Measurements from ENCODE around the gene MRGPRG. TPM values are rescaled to one million over a fixed set of nuclear protein-coding genes. Genes with fewer than 3 reads are reported as not detected.

Gene MRGPRG
- total and polyA plus RNA-seq, 2 of the 8 experiments (the other 6 are each of a cell fraction or from before 2014, with no cell fraction given) = not detected

DNA sequence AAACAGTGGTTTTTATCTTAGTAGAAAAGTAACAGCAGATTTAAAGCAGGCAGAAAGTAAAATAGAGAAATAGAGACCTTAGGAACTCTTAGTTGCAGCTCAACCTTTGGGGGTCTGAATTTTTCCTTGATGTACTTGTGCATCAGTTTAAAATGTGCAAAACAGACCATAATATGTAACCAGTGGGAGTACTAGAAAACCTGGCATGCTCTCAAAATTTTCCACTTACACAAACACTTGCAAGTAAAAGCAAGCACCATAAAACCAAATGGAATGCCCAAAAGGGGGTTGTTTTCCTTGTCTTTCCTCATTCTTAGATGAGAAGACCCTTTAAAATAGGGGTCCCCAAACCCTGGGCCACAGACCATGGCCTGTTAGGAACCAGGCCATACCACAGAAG lies 26.5 kb upstream of the MRGPRG start (continued):
- TF ChIP-seq, protein P1, sequence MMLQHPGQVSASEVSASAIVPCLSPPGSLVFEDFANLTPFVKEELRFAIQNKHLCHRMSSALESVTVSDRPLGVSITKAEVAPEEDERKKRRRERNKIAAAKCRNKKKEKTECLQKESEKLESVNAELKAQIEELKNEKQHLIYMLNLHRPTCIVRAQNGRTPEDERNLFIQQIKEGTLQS (IDR thresholded peaks at IDR 0.05; ENCODE audit: insufficient read depth, low read depth, low read length) = no peak
- no peak for TF ChIP-seq RXRA (IDR thresholded peaks at IDR 0.05; ENCODE audit: insufficient read depth, low read depth, low read length)
- TF ChIP-seq FOSL1 (IDR thresholded peaks at IDR 0.05; ENCODE audit: insufficient read depth, low read depth, low read length) = no peak
